ENCODE measurements around the gene LAMP1. TPM values are rescaled to one million over a fixed set of nuclear protein-coding genes. Genes with fewer than 3 reads are reported as not detected.

LAMP1 gene
- total RNA-seq, 4 donors from 2014 or later, result 85.6 to 144 (median 93.4) TPM

GRCh38 chr13:113350065-113350937 lies 53.3 kb downstream of the LAMP1 start:
- intact Hi-C loops (cut with DNase I; ENCODE audit: low total_unique reads), result no loop called here
- H3K36me3 ChIP-seq, result no peaks in the 10 kb centered on the region
- no peaks in the 10 kb centered on the region for H3K9me3 ChIP-seq
- TF ChIP-seq CTCF (IDR thresholded peaks at IDR 0.05), result no peak
- no peak for TF ChIP-seq POLR2A (IDR thresholded peaks at IDR 0.05)
- no peak for DNase-seq
- H3K27ac ChIP-seq, result no peak overlapping the region
- no peak overlapping the region for H3K4me3 ChIP-seq
- H3K4me1 ChIP-seq, result no peaks in the 10 kb centered on the region
- H3K27me3 ChIP-seq, result no peaks in the 10 kb centered on the region

- no peaks in the 10 kb centered on the region for H3K4me1 ChIP-seq
- H3K4me3 ChIP-seq, result no peak overlapping the region
- TF ChIP-seq POLR2A (IDR thresholded peaks at IDR 0.05) (no peak), CTCF (IDR thresholded peaks at IDR 0.05) (no peak)
- DNase-seq, result no peak
- H3K27me3 ChIP-seq, result no peaks in the 10 kb centered on the region
- intact Hi-C loops (cut with DNase I; ENCODE audit: low total_unique reads), result no loop called here
- no peak overlapping the region for H3K27ac ChIP-seq
- H3K36me3 ChIP-seq, result no peaks in the 10 kb centered on the region
- no peaks in the 10 kb centered on the region for H3K9me3 ChIP-seq
These were observed 53.9 kb downstream of the LAMP1 start for GRCh38 chr13:113350938-113351335.

GRCh38 chr13:113351514-113352026 lies 54.5 kb downstream of the LAMP1 start:
- TF ChIP-seq POLR2A (IDR thresholded peaks at IDR 0.05) (no peak), CTCF (IDR thresholded peaks at IDR 0.05) (no peak)
- intact Hi-C loops (cut with DNase I; ENCODE audit: low total_unique reads), result no loop called here
- H3K4me1 ChIP-seq, result no peaks in the 10 kb centered on the region
- no peaks in the 10 kb centered on the region for H3K9me3 ChIP-seq
- no peak overlapping the region for H3K4me3 ChIP-seq
- no peak overlapping the region for H3K27ac ChIP-seq
- DNase-seq, result peak in 1 of 2 donors; percentile 52
- no peaks in the 10 kb centered on the region for H3K36me3 ChIP-seq
- no peaks in the 10 kb centered on the region for H3K27me3 ChIP-seq

- intact Hi-C loops (cut with DNase I; ENCODE audit: low total_unique reads), result no loop called here
- Histone ChIP-seq H3K4me1 (no peaks in the 10 kb centered on the region), H3K27me3 (no peaks in the 10 kb centered on the region), H3K4me3 (no peak overlapping the region), H3K36me3 (no peaks in the 10 kb centered on the region), H3K27ac (no peak overlapping the region), H3K9me3 (no peaks in the 10 kb centered on the region)
- no peak for TF ChIP-seq CTCF (IDR thresholded peaks at IDR 0.05)
- TF ChIP-seq POLR2A (IDR thresholded peaks at IDR 0.05), result no peak
- no peak for DNase-seq
These were observed 56.2 kb downstream of the LAMP1 start for GRCh38 chr13:113353254-113353653.

GRCh38 chr13:113354831-113355610 lies 58.0 kb downstream of the LAMP1 start:
- TF ChIP-seq POLR2A (IDR thresholded peaks at IDR 0.05) (no peak), CTCF (IDR thresholded peaks at IDR 0.05) (no peak)
- Histone ChIP-seq H3K36me3 (no peaks in the 10 kb centered on the region), H3K4me3 (no peak overlapping the region), H3K27ac (no peak overlapping the region), H3K27me3 (no peaks in the 10 kb centered on the region), H3K9me3 (no peaks in the 10 kb centered on the region), H3K4me1 (no peaks in the 10 kb centered on the region)
- DNase-seq, result no peak
- intact Hi-C loops (cut with DNase I; ENCODE audit: low total_unique reads), result no loop called here
